ENCODE results near the gene TBC1D8. TPM values are rescaled to one million over a fixed set of nuclear protein-coding genes. Genes with fewer than 3 reads are reported as not detected.

The TBC1D8 gene
- total RNA-seq, 1 donor = 13.4 TPM

DNA sequence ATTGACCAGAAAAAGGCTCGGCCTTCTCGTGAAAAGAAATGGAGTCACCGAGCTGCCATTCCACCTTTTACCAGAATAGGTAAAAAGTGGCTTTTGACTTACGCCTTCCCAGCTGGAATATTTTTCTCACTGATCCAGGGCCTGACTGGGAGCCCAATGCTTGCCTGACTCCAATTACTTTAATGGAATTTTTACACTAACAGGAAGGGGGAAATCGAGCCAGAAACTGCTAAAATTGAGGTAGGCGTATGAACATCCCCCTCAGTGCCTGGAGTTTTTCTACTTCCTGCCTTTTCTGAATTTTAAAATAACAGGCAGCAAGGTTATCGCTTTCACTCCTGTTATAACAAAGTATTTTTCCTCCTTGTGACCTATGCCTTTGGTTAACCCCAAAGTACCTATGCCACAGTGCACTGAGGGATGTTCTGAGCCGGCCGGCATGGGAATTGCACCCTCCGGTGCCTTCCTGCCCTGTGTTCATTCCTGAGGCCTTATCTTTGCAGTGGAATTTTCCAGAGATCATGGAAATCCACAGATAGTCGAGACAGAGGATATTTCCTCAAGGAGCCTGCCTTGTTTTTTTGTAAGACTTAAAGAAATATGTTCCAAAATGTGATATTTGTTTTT, 167.4 kb downstream of the TBC1D8 start:
- H3K4me3 ChIP-seq (ENCODE audit: low read depth, low read length) = no peak overlapping the region
- DNase-seq (ENCODE audit: low read depth) = peak; percentile 56
- TF ChIP-seq, protein P1, sequence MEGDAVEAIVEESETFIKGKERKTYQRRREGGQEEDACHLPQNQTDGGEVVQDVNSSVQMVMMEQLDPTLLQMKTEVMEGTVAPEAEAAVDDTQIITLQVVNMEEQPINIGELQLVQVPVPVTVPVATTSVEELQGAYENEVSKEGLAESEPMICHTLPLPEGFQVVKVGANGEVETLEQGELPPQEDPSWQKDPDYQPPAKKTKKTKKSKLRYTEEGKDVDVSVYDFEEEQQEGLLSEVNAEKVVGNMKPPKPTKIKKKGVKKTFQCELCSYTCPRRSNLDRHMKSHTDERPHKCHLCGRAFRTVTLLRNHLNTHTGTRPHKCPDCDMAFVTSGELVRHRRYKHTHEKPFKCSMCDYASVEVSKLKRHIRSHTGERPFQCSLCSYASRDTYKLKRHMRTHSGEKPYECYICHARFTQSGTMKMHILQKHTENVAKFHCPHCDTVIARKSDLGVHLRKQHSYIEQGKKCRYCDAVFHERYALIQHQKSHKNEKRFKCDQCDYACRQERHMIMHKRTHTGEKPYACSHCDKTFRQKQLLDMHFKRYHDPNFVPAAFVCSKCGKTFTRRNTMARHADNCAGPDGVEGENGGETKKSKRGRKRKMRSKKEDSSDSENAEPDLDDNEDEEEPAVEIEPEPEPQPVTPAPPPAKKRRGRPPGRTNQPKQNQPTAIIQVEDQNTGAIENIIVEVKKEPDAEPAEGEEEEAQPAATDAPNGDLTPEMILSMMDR (IDR thresholded peaks at IDR 0.05; ENCODE audit: insufficient read depth, low read depth, low read length) = no peak

DNA sequence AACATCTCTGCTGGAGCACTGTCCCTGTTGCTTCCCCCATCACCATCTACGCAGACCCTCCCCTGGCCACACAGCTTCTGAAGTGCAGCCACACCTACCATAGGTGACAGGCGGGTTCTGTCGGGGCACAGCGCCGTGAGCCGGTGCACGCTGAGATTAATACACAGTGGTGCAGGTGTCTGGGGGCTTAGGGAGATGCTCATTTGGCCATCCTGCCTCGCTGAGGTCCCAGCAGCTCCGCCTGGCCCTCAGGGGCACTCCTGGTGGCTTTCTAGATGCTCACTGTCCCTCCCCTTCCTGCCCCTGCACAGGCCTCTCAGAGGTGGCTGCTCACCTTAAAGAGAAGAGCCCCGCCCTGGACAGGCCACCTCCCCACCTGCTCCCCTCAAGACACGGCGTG, 168.0 kb downstream of the TBC1D8 start:
- TF ChIP-seq, protein P1 (IDR thresholded peaks at IDR 0.05; ENCODE audit: insufficient read depth, low read depth, low read length) = no peak
- DNase-seq (ENCODE audit: low read depth) = no peak
- no peak overlapping the region for H3K4me3 ChIP-seq (ENCODE audit: low read depth, low read length)

DNA sequence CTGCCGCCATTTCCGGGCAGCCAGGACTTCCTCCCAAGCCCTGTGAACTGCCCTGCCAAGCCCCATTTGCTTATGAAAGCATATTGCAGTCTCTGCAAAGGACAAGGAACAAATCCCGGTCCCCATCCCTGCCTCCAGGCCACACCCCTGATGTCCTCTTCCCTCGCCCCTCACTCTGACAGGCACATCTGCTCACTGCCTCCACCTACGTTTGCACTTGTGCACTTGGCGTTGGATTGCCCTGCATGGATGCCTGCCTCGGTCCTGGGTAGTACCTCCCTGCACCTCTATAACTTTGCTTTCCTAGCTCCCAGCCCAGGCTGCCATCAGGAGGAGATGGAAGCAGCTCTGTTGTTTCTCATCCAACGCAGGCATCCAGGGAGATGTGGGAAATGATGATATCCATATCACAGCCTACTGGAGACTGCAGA, 168.7 kb downstream of the TBC1D8 start:
- no peak overlapping the region for H3K4me3 ChIP-seq (ENCODE audit: low read depth, low read length)
- TF ChIP-seq, protein P1 (IDR thresholded peaks at IDR 0.05; ENCODE audit: insufficient read depth, low read depth, low read length) = no peak
- DNase-seq (ENCODE audit: low read depth) = no peak

DNA sequence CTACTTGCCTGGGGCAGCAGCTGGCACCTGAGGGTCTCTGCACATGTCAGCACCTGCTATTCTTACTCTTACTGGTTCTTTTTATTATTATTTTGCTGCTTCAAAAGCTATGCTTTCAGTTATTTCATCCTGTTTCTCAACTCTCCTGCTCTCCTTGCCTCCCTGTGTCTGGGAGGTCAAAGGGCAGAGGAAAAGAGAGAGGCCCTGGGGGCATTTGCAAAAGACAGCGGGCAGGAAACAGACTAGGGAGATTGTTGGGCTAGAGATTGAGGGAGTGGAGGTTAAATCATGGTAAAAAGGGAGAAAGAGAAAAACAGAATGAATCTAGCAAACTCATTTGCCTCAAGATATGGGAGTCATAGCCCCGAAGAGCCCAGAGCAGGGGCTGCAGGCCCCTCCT, 170.2 kb downstream of the TBC1D8 start:
- no peak for DNase-seq (ENCODE audit: low read depth)
- TF ChIP-seq, protein P1 (IDR thresholded peaks at IDR 0.05; ENCODE audit: insufficient read depth, low read depth, low read length) = no peak
- no peak overlapping the region for H3K4me3 ChIP-seq (ENCODE audit: low read depth, low read length)

DNA sequence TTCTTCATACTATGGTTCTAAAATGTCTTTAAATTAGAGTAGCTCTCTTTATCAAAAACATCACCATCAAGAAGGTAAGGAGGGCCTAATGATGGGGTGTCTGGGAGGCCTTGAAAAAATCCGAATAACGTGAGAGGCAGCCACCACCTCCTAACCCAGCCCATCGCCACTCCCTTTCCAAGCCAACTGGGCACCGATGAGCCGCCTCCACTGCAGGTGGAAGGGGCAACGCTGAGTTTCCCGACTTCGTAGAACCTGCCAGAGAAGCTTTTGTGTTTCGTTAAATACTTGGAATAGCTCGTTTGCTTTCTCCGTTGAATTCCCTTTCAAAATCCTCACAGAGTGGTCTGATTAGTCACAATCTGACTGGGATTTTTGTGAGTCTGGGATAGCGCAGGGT, 171.1 kb downstream of the TBC1D8 start:
- DNase-seq (ENCODE audit: low read depth) = no peak
- no peak overlapping the region for H3K4me3 ChIP-seq (ENCODE audit: low read depth, low read length)
- TF ChIP-seq, protein P1 (IDR thresholded peaks at IDR 0.05; ENCODE audit: insufficient read depth, low read depth, low read length) = no peak

DNA sequence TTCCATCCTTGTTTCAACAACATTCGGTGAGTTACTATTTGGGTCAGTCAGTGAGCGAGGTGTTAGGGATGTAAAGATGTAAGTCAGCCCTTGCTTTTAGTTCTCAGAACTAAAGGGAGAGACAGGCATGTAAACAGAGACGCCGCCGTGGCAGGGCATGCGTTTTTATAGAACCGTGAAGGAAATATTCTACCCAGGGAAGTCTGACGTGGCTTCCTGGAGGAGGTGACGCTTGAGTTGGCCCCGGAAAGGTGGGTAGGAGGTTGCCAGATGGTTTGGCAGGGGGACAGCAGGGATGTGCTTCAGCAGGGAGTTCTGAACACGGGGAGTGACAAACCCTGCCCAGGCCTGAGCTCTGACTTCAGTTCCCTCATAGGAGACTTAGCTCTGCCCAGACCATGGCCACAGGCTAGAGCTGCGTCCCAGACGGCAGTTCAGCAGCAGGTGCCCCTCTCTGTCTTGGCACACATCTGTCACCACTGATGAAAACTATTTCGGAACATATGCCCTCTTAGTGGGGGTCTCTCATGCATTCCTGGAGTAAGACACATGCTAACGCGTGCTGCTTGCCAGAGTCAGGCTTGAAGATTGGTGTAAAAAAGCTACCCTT, 172.5 kb downstream of the TBC1D8 start:
- TF ChIP-seq, protein P1 (IDR thresholded peaks at IDR 0.05; ENCODE audit: insufficient read depth, low read depth, low read length) = no peak
- peak; percentile 12 for DNase-seq (ENCODE audit: low read depth)
- H3K4me3 ChIP-seq (ENCODE audit: low read depth, low read length) = no peak overlapping the region
